DMS53 treated with DMSO at 0.1 percent for 48 hours (cell line): ENCODE measurements around the gene PUDP.
"Not testable (repeated sequence)": the region's sequence is repeated elsewhere in the genome, so short reads cannot be mapped to it uniquely, and the experiment has no call there.

Experiments used
- DNase-seq: peaks from one replicate; lab custom pipeline; 2025; ENCODE audit not compliant: unreplicated experiment; lab: John Stamatoyannopoulos, UW

Gene PUDP

GRCh38 chrX:7045238-7045955 lies 102.6 kb downstream of the PUDP start:
- no peak for DNase-seq

GRCh38 chrX:7043796-7044433 lies 104.0 kb downstream of the PUDP start:
- not testable (repeated sequence) for DNase-seq

GRCh38 chrX:7028246-7028645 lies 119.7 kb downstream of the PUDP start:
- no peak for DNase-seq

- no peak for DNase-seq
Observed at GRCh38 chrX:7027071-7027470, 120.9 kb downstream of the PUDP start.

GRCh38 chrX:7026365-7026764 lies 121.6 kb downstream of the PUDP start:
- not testable (repeated sequence) for DNase-seq

- no peak for DNase-seq
Observed at GRCh38 chrX:7025471-7025870, 122.5 kb downstream of the PUDP start.

- no peak for DNase-seq
Observed at GRCh38 chrX:7024850-7025249, 123.1 kb downstream of the PUDP start.

GRCh38 chrX:7022996-7023395 lies 125.0 kb downstream of the PUDP start:
- DNase-seq = not testable (repeated sequence)

- DNase-seq = no peak
Observed at GRCh38 chrX:7021991-7022390, 126.0 kb downstream of the PUDP start.

GRCh38 chrX:7019555-7019954 lies 128.4 kb downstream of the PUDP start:
- DNase-seq = no peak

GRCh38 chrX:7012262-7012834 lies 135.6 kb downstream of the PUDP start:
- DNase-seq = not testable (repeated sequence)

GRCh38 chrX:7010897-7011296 lies 137.1 kb downstream of the PUDP start:
- not testable (repeated sequence) for DNase-seq

- not testable (repeated sequence) for DNase-seq
Observed at GRCh38 chrX:7007328-7007727, 140.6 kb downstream of the PUDP start.
